Activated T-cell treated with anti-CD3 and anti-CD28 coated beads, Interleukin-2, amount 50 U/mL, for 72 hours (primary cell): ENCODE results near the gene NPC1. TPM values are rescaled to one million over a fixed set of nuclear protein-coding genes. Genes with fewer than 3 reads are reported as not detected.
"Not testable (repeated sequence)": the region's sequence is repeated elsewhere in the genome, so short reads cannot be mapped to it uniquely, and the experiment has no call there.

Experiments
- ATAC-seq, 2 donors: fragments of 150-1000 bp; cut with Tn5 transposase; replicated peaks in 1 of 2; 2 replicates each; pipeline ENCODE4 v1.10.0; 2021; ENCODE audit warnings: moderate library complexity in 2 of 2, mild to moderate bottlenecking in 1 of 2
- DNase-seq, 2 donors: peaks; one replicate each; pipeline ENCODE4 v3.0.0; 2021 to 2022; ENCODE audit warnings: mixed read lengths in 1 of 2
- H3K27ac Mint-ChIP-seq: one replicate; pipeline ENCODE4 v1.8.0; 2022; ENCODE audit warnings: mild to moderate bottlenecking, moderate library complexity, mixed read lengths
- H3K27me3 Mint-ChIP-seq: one replicate; pipeline ENCODE4 v1.8.0; 2022; ENCODE audit warnings: low read depth, mixed read lengths
- H3K36me3 Mint-ChIP-seq, 2 donors: one replicate each; pipeline ENCODE4 v1.8.0; 2022; ENCODE audit warnings: mixed read lengths in 2 of 2, mild to moderate bottlenecking in 1 of 2; ENCODE audit not compliant: insufficient read depth in 2 of 2
- H3K4me1 Mint-ChIP-seq: one replicate; pipeline ENCODE4 v1.8.0; 2022; ENCODE audit warnings: low read depth, mixed read lengths
- H3K4me3 Mint-ChIP-seq, 2 donors: one replicate each; pipeline ENCODE4 v1.8.0; 2022; ENCODE audit warnings: mild to moderate bottlenecking in 2 of 2, mixed read lengths in 2 of 2, moderate library complexity in 2 of 2
- H3K9me3 Mint-ChIP-seq, 2 donors: one replicate each; pipeline ENCODE4 v1.8.0; 2022; ENCODE audit warnings: mixed read lengths in 2 of 2
- total RNA-seq, 2 donors: library from RNA; stranded (reverse); gene quantifications; one replicate each; pipeline ENCODE4 v1.2.3, GENCODE V29; 2022

NPC1 gene
- total RNA-seq, 2 donors from 2014 or later: 29.3 to 32.4 TPM

- Mint-ChIP-seq H3K9me3 (peaks cover 0 to 1% of the 10 kb centered on the region in 2 donors), H3K4me3 (no peak overlapping the region), H3K27me3 (no peaks in the 10 kb centered on the region), H3K4me1 (peaks cover 17% of the 10 kb centered on the region), H3K36me3 (peaks cover 0 to 1% of the 10 kb centered on the region in 2 donors), H3K27ac (no peak overlapping the region)
- no peak for DNase-seq
- no peak for ATAC-seq
Observed at GRCh38 chr18:23495723-23496440, 90.4 kb downstream of the NPC1 start.

- H3K9me3 Mint-ChIP-seq: peaks cover 0 to 1% of the 10 kb centered on the region in 2 donors
- DNase-seq: no peak
- H3K4me1 Mint-ChIP-seq: peaks cover 17% of the 10 kb centered on the region
Observed at GRCh38 chr18:23494992-23495391, 91.3 kb downstream of the NPC1 start.

GRCh38 chr18:23493654-23494053, 92.7 kb downstream of the NPC1 start:
- Mint-ChIP-seq H3K27me3 (no peaks in the 10 kb centered on the region), H3K4me1 (peaks cover 14% of the 10 kb centered on the region), H3K27ac (no peak overlapping the region), H3K4me3 (no peak overlapping the region), H3K9me3 (peaks cover 0 to 1% of the 10 kb centered on the region in 2 donors), H3K36me3 (peaks cover 0 to 1% of the 10 kb centered on the region in 2 donors)
- DNase-seq: no peak
- ATAC-seq: no peak

More at GRCh38 chr18:23494992-23495391, 91.3 kb downstream of the NPC1 start:
- Mint-ChIP-seq H3K27ac (no peak overlapping the region), H3K36me3 (peaks cover 0 to 1% of the 10 kb centered on the region in 2 donors), H3K4me3 (no peak overlapping the region), H3K27me3 (no peaks in the 10 kb centered on the region)
- ATAC-seq: no peak

- peaks cover 21% of the 10 kb centered on the region for H3K4me1 Mint-ChIP-seq
- not testable (repeated sequence) for H3K4me3 Mint-ChIP-seq, DNase-seq, H3K27ac Mint-ChIP-seq, ATAC-seq, H3K9me3 Mint-ChIP-seq, H3K27me3 Mint-ChIP-seq, H3K36me3 Mint-ChIP-seq
Observed at GRCh38 chr18:23489586-23489985, 96.7 kb downstream of the NPC1 start.

GRCh38 chr18:23487738-23488570, 98.4 kb downstream of the NPC1 start:
- peaks cover 21% of the 10 kb centered on the region for H3K4me1 Mint-ChIP-seq
- H3K36me3 Mint-ChIP-seq: peaks cover 0 to 1% of the 10 kb centered on the region in 2 donors
- ATAC-seq (peak; percentile 83 to 86), DNase-seq (peak; percentile 45 to 55)
- H3K9me3 Mint-ChIP-seq: peaks cover 0 to 1% of the 10 kb centered on the region in 2 donors
- peak overlapping the region; percentile 66 to 83 for H3K4me3 Mint-ChIP-seq
- H3K27me3 Mint-ChIP-seq: no peaks in the 10 kb centered on the region
- peak overlapping the region; percentile 97 for H3K27ac Mint-ChIP-seq

- no peaks in the 10 kb centered on the region for H3K36me3 Mint-ChIP-seq
- no peak for ATAC-seq
- H3K27ac Mint-ChIP-seq: no peak overlapping the region
- no peak for DNase-seq
- no peaks in the 10 kb centered on the region for H3K9me3 Mint-ChIP-seq
- H3K4me3 Mint-ChIP-seq: no peak overlapping the region
- peaks cover 21% of the 10 kb centered on the region for H3K4me1 Mint-ChIP-seq
- no peaks in the 10 kb centered on the region for H3K27me3 Mint-ChIP-seq
Observed at GRCh38 chr18:23485386-23485785, 100.9 kb downstream of the NPC1 start.

GRCh38 chr18:23484561-23485182, 101.6 kb downstream of the NPC1 start:
- H3K4me1 Mint-ChIP-seq: peaks cover 21% of the 10 kb centered on the region
- H3K27ac Mint-ChIP-seq: no peak overlapping the region
- no peak overlapping the region for H3K4me3 Mint-ChIP-seq
- H3K9me3 Mint-ChIP-seq: no peaks in the 10 kb centered on the region
- H3K27me3 Mint-ChIP-seq: no peaks in the 10 kb centered on the region
- H3K36me3 Mint-ChIP-seq: peaks cover 0 to 2% of the 10 kb centered on the region in 2 donors
- ATAC-seq (no peak), DNase-seq (no peak)

Other genes starting within 250 kb of the NPC1 start
- 10 to 100 TPM; 75.9 to 95.8 TPM for gene RIOK3, start 133.2 kb downstream of the NPC1 start, total RNA-seq
- 10 to 100 TPM; 46.8 to 52.3 TPM for gene RMC1, start 83.0 kb downstream of the NPC1 start, total RNA-seq
- gene ANKRD29, start 76.4 kb upstream of the NPC1 start, total RNA-seq: not detected
- under 1 TPM in 1 of 2 donors, not detected in 1; 0.19 TPM for gene LAMA3, start 102.9 kb upstream of the NPC1 start, total RNA-seq